Left ventricle myocardium superior (tissue), 1 donor: ENCODE data around the gene ALDH3B2. TPM values are rescaled to one million over a fixed set of nuclear protein-coding genes. Genes with fewer than 3 reads are reported as not detected.
"Not testable (repeated sequence)": the region's sequence is repeated elsewhere in the genome, so short reads cannot be mapped to it uniquely, and the experiment has no call there.

Source experiments
- ATAC-seq: fragments of 200-7000 bp; cut with Tn5 transposase; one replicate; pipeline ENCODE4 v1.9.1; 2020; ENCODE audit warnings: mild to moderate bottlenecking, moderate library complexity
- DNase-seq: peaks from one replicate; pipeline ENCODE4 v3.0.0-alpha.2; 2020
- intact Hi-C: fragments of 100-400 bp; cut with micrococcal nuclease; formaldehyde crosslinking; loops from one replicate; pipeline ENCODE4 v1.11.0; 2022
- total RNA-seq: library from RNA; stranded (reverse); fragmentation: NEBNext Ultra II Directional; extraction: Animal tissue kit (Norgen Biotek cat#: 25700); gene quantifications from one replicate; pipeline ENCODE4 v1.2.1, GENCODE V29; 2021
- donor health status: DM: no; HTN: yes; CAD: no; lungs with severe emphysema.

The ALDH3B2 gene
- total RNA-seq, 1 donor from 2014 or later = not detected

- no peak for ATAC-seq
- intact Hi-C loops = no loop called here
- no peak for DNase-seq
Measured at GRCh38 chr11:67647471-67647870, 27.0 kb downstream of the ALDH3B2 start.

- intact Hi-C loops = no loop called here
- ATAC-seq (no peak), DNase-seq (no peak)
Measured at GRCh38 chr11:67646535-67647336, 27.7 kb downstream of the ALDH3B2 start.

DNA sequence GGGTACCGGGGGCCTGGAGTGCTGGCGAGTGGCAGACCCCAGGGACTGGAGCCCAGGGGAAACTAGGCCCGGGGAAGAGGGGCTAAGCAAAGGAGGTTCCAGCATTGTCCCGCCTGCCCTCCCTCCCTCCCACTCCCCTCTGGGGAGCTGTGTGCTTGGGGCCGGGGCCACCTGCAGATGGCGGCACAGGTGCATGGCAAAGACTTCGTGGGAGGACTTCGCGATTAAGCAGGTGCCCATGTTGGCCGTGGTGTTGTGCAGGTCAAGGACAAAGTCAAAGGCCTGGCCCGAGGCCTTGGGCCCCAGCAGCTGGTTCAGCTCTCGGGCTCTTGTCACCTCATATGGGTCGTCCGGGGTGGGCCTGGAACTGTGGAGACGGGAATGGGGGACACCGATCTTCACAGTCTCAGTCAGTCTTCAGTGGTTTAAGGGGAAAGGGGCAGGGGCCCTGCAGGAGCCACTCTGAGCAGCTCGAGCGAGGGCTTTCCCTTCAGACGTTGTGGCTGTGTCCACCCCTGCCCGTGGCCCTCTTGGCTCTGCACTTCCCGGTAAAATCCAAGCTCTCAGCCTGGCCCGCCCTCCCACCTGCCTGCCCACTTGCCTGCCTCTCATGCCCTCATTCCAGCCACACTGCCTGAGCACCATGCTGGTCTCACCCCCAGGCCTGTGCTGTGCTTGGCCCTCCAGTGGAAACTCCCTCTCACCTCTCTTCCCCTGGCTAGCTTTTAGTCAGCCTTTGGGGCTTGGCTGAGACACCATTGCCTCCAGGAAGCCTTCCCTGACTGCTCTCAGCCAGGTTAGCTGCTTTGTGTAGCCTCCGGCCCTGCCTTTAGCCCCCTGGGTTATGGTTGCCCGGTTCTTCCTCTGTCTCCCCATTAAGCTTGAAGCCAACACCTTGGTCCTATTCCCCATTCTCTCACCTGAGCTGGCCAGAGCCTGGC, 28.6 kb downstream of the ALDH3B2 start:
- intact Hi-C loops = no loop called here
- DNase-seq (no peak), ATAC-seq (no peak)

DNA sequence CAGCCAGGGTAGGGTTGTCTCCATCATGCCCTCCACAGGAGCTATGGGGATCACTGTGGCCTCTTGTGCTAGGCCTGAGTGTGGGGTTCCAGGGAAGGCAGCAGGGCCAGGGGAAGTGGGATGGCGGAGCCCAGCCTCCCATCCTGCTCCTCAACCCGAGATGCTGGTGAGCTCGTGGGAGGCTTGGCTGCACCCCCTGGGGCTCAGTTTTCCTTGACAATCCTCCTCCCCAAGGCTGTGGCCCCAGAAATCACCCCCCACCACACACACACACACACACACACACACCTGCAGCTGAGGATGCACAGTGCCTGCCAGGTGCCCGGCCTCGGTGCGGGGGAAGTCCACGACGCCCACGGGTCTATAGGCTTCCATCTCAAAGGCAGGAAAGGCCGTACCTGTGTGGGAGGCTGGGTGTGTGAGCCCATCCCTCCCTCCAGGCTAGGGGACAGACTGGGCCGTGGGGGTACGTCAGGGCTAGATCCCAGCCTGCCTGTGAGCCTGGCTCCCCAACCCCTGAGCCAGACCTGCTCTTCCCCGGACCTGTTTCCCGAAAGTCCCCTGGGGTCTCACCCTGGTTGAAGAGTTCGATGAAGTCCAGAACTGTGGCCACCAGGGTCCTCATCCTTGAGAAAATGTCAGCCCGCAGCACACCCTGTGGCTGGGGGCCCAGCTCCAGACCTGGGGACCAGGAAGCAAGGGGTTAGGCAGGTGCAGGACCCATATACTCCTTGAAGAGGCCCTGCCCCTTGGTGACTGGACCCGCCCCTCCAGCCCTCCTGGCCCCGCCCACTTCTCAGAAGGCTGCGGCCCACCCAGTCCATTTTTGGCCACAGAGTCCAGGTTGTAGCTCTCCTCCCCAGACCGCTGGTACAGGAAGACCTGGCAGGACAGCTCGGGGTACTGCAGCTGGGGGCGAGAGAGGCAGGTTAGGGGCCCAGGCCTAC, 29.7 kb downstream of the ALDH3B2 start:
- intact Hi-C loops = no loop called here
- DNase-seq (no peak), ATAC-seq (no peak)

DNA sequence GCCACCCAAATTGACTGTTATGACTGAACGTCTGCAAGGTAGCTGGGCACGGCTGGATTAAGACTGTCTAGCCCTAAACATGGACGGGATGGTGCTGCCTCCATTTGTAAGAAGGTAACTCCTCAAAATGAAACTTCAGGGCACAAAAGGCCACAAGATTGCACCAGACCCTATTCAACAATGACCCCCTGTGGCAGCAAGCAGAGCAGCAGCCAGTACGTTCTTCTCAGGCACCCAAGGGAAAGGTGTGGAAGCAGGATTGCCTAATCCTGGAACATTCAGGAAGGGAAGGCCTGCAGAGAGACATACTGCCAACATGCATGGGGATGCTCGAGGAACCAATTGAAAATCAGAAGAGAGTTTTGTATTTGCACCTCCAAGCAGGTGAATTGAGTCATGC, 30.4 kb downstream of the ALDH3B2 start:
- DNase-seq (no peak), ATAC-seq (no peak)
- intact Hi-C loops = no loop called here

GRCh38 chr11:67642173-67643120, 32.0 kb downstream of the ALDH3B2 start:
- intact Hi-C loops = no loop called here
- ATAC-seq (no peak), DNase-seq (no peak)

DNA sequence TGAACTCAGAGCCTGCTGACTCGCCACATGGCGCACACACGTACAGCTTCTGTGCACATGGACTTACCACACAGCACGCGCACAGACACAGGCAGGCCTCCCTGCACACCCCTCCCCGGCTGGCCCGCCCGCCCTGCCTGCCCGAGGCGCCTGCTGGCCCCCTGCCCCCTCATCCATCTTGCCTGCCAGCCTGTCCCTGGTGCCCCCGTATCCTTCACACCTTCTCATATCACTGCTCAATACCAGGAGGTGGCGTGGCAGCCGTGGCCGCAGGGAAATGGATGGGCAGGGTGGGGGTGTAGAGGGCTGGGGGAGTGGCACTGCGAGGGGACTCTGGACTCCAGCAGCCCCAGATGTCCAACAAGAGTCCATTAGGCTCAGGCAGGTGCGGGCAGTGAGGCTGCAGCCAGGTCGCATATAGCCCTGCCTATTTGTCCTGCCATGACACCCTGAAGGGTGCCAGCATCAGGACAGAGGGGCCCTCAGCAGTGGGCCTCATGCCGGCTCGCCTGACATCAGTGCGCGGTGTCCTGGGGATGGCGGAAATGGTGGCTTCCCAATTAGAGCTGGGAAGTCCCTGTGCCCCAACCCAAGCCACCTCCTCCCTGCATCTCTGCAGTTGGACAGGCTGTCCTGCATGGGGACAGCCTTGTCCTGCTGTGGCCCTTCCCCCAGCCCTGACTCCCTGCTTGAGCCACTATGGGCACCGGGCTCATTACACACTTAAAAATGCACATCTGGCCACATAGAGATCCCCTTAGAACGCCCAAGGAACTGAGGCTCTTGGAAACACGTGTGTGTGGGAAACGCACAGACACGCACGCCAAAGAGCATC, 32.9 kb downstream of the ALDH3B2 start:
- ATAC-seq (no peak), DNase-seq (no peak)
- intact Hi-C loops = no loop called here

GRCh38 chr11:67640758-67641337, 33.6 kb downstream of the ALDH3B2 start:
- DNase-seq = no peak
- intact Hi-C loops = no loop called here
- ATAC-seq = no peak

- intact Hi-C loops = no loop called here
- DNase-seq (peak; percentile 72), ATAC-seq (peak; percentile 75)
Measured at GRCh38 chr11:67640021-67640757, 34.2 kb downstream of the ALDH3B2 start.

DNA sequence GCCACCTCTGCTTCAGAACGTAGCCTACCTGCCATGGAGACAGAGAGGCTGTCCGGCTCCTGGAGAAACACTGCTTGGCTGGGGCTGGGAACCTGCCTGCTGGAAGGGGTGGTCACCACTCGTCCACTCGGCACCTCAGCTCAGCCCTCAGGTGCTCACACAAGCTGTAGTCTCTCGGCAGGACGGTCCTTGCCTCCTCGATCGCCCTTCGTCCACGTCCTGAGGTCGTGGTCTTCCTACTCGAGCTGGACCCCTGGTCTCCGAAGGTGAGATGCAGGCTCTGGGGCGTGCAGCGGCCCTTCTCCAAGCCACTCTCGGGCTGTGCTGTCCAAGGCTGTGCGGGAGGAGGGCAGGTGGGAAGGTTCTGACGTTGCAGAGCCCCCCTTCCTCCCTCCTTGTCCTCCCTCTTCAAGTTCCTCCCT, 35.0 kb downstream of the ALDH3B2 start, which contains the start of gene TBX10:
TSS of gene TBX10 (minus strand) at position 326 of the 422 bp plus-strand sequence. CDS start at position 35, 291 bp downstream.
- DNase-seq = no peak
- intact Hi-C loops = no loop called here
- ATAC-seq = no peak

GRCh38 chr11:67638535-67639437, 35.6 kb downstream of the ALDH3B2 start:
- intact Hi-C loops = no loop called here
- no peak for ATAC-seq
- DNase-seq = no peak

GRCh38 chr11:67637441-67637840, 37.0 kb downstream of the ALDH3B2 start:
- intact Hi-C loops, ATAC-seq, DNase-seq: not testable (repeated sequence)

- intact Hi-C loops = no loop called here
- no peak for ATAC-seq
- DNase-seq = no peak
Measured at GRCh38 chr11:67636962-67637361, 37.5 kb downstream of the ALDH3B2 start.

GRCh38 chr11:67635231-67635521, 39.2 kb downstream of the ALDH3B2 start:
- intact Hi-C loops = no loop called here
- DNase-seq (no peak), ATAC-seq (no peak)
